ENCODE data around the gene CIDEA. TPM values are rescaled to one million over a fixed set of nuclear protein-coding genes. Genes with fewer than 3 reads are reported as not detected.

CIDEA gene, protein sequence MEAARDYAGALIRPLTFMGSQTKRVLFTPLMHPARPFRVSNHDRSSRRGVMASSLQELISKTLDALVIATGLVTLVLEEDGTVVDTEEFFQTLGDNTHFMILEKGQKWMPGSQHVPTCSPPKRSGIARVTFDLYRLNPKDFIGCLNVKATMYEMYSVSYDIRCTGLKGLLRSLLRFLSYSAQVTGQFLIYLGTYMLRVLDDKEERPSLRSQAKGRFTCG
- 0.84 and 1.2 TPM in 2 replicates for total RNA-seq

DNA sequence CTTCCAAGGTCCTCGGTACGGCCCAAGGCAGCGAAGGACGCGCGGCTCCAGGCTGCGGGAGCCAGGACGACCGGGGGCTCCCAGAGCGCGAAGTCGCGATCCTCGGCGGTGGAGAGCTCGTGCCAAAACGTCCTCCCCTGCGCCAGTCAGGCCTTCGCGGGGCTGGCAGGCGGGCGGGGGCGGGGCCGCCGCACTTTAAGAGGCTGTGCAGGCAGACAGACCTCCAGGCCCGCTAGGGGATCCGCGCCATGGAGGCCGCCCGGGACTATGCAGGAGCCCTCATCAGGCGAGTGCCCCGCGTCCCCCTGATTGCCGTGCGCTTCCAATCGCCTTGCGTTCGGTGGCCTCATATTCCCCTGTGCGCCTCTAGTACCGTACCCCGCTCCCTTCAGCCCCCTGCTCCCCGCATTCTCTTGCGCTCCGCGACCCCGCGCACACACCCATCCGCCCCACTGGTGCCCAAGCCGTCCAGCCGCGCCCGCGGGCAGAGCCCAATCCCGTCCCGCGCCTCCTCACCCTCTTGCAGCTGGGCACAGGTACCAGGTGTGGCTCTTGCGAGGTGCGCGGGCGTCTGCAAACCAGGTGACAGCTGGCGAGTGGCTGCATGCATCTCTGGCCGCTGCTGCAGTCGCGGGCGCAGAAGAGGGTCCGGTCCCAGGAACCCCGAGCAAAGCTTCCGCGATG, at the start of gene CIDEA:
CIDEA (plus strand) TSS at position 226 of the 684 bp plus-strand sequence; CDS start at position 249, 23 bp downstream.

DNA sequence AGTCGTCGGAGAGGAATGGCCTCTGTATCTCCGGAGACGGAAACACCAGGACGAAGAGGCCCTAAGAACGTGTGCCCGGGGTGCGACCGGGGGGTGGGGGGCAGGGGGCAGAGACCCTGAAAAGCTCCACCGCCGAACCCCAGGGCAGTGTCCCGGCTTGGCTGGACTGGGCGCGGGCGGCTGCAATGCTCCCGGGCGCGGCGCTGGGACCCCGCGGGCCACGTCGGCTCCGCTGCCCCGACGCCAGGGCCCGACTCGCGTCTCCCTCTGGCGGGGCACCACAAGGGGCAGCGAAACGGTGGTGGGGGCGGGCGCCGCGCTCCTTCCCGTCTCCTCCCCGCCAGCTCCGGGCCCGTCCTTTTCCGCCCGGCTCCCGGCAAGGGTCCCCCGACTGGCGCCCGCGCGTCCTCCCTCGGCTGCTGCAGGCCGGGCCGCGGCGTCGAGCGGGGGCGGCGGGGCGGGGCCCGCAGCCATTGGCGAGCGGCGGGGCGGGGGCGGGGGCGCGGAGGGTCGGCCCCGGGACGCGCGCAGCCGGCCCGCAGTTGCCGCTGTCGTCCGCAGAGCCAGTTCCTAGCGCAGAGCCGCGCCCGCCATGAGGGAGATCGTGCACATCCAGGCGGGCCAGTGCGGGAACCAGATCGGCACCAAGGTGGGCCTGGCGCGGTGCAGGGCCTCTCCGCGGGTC, 53.7 kb downstream of the CIDEA start, which contains the start of gene TUBB6:
TUBB6 (plus strand) TSS at position 541 of the 685 bp plus-strand sequence; CDS start at position 593, 52 bp downstream.

Other genes with a start within 250 kb of the CIDEA start
- gene ANKRD62, start 160.5 kb upstream of the CIDEA start, total RNA-seq, result not detected in 2 replicates
- 749 and 805 TPM in 2 replicates for gene TUBB6, start 53.9 kb downstream of the CIDEA start, total RNA-seq
- 33.7 and 34.0 TPM in 2 replicates for gene AFG3L2, start 122.9 kb downstream of the CIDEA start, total RNA-seq
- 3.1 and 6.1 TPM in 2 replicates for gene PRELID3A, start 153.6 kb downstream of the CIDEA start, total RNA-seq

Measured in bronchus fibroblast of lung (primary cell).